SK-N-SH treated with all-trans-retinoic acid at 6 μM for 48 hours (cell line): Measurements from ENCODE around the gene CNTN4.

ENCODE experiments used
- ATAC-seq: fragments of 200-7000 bp; cut with Tn5 transposase; 3 replicates; pipeline ENCODE4 v1.9.1; 2020; ENCODE audit warnings: mild to moderate bottlenecking, moderate library complexity
- ARNTL ChIP-seq: fragments of 450-650 bp; formaldehyde crosslinking; IDR thresholded peaks from 2 replicates; pipeline ENCODE4 v1.5.0; 2020; ENCODE audit warnings: low read depth, mild to moderate bottlenecking, moderate library complexity, borderline replicate concordance
- BACH2 ChIP-seq: fragments of 250-450 bp; sonication (Bioruptor Pico); IDR thresholded peaks from 2 replicates; pipeline ENCODE4 v1.9.0; 2021; ENCODE audit warnings: mild to moderate bottlenecking, borderline replicate concordance
- CREB5 ChIP-seq: fragments of 250-450 bp; sonication (Bioruptor Pico); IDR thresholded peaks from 2 replicates; pipeline ENCODE4 v1.5.1; 2020; ENCODE audit warnings: low read depth, mild to moderate bottlenecking, moderate library complexity
- CSDC2 ChIP-seq: fragments of 250-450 bp; sonication (Bioruptor Pico); IDR thresholded peaks from 2 replicates; pipeline ENCODE4 v1.5.0; 2020; ENCODE audit warnings: mild to moderate bottlenecking, moderate library complexity
- ESRRG ChIP-seq: fragments of 250-450 bp; sonication (Bioruptor Pico); IDR thresholded peaks from 2 replicates; pipeline ENCODE4 v1.6.1; 2021; ENCODE audit warnings: mild to moderate bottlenecking
- GLIS3 ChIP-seq: fragments of 250-450 bp; sonication (Bioruptor Pico); IDR thresholded peaks from 2 replicates; pipeline ENCODE4 v1.5.0; 2020; ENCODE audit warnings: mild to moderate bottlenecking, moderate library complexity
- ISL1 ChIP-seq: fragments of 250-450 bp; sonication (Bioruptor Pico); IDR thresholded peaks from 2 replicates; pipeline ENCODE4 v2.1.2; 2022; ENCODE audit warnings: mild to moderate bottlenecking, moderate library complexity
- OSR1 ChIP-seq: fragments of 250-450 bp; sonication (Bioruptor Pico); IDR thresholded peaks from 2 replicates; pipeline ENCODE4 v1.8.0; 2022; ENCODE audit warnings: moderate library complexity, mild to moderate bottlenecking, inconsistent platforms
- POU6F1 ChIP-seq: fragments of 250-450 bp; sonication (Bioruptor Pico); IDR thresholded peaks from 2 replicates; pipeline ENCODE4 v1.8.0; 2021; ENCODE audit warnings: low read depth, mild to moderate bottlenecking, moderate library complexity, borderline replicate concordance
- RARB ChIP-seq: fragments of 250-450 bp; sonication (Bioruptor Pico); IDR thresholded peaks from 2 replicates; pipeline ENCODE4 v1.8.0; 2021; ENCODE audit warnings: mild to moderate bottlenecking, moderate library complexity
- SNAI2 ChIP-seq: fragments of 250-450 bp; sonication (Bioruptor Pico); IDR thresholded peaks from 2 replicates; pipeline ENCODE4 v1.5.0; 2020; ENCODE audit warnings: mild to moderate bottlenecking, moderate library complexity
- TCF4 ChIP-seq: fragments of 250-450 bp; sonication (Bioruptor Pico); IDR thresholded peaks from 2 replicates; pipeline ENCODE4 v1.8.0; 2021; ENCODE audit warnings: mild to moderate bottlenecking, moderate library complexity, borderline replicate concordance
- TOX ChIP-seq: fragments of 250-450 bp; sonication (Bioruptor Pico); IDR thresholded peaks from 2 replicates; pipeline ENCODE4 v1.8.0; 2021; ENCODE audit warnings: mild to moderate bottlenecking, moderate library complexity, borderline replicate concordance
- TSHZ2 ChIP-seq: fragments of 250-450 bp; sonication (Bioruptor Pico); IDR thresholded peaks from 2 replicates; pipeline ENCODE4 v1.5.0; 2020; ENCODE audit warnings: mild to moderate bottlenecking, moderate library complexity
- ZFP3 ChIP-seq: fragments of 250-450 bp; sonication (Bioruptor Pico); IDR thresholded peaks from 2 replicates; pipeline ENCODE4 v1.5.0; 2020; ENCODE audit warnings: mild to moderate bottlenecking, moderate library complexity
- ZFP30 ChIP-seq: fragments of 450-650 bp; formaldehyde crosslinking; IDR thresholded peaks from 2 replicates; pipeline ENCODE4 v1.5.0; 2022; ENCODE audit warnings: mild to moderate bottlenecking, moderate library complexity
- ZNF565 ChIP-seq: fragments of 450-650 bp; formaldehyde crosslinking; conservative IDR thresholded peaks from 2 replicates; pipeline ENCODE4 v1.5.0; 2020; ENCODE audit warnings: low read depth, mild to moderate bottlenecking, moderate library complexity
- ZNF8 ChIP-seq: fragments of 450-650 bp; formaldehyde crosslinking; IDR thresholded peaks from 2 replicates; pipeline ENCODE4 v1.5.0; 2020; ENCODE audit warnings: mild to moderate bottlenecking, moderate library complexity
- TF ChIP-seq, protein P1 (sequence below): fragments of 250-450 bp; sonication (Bioruptor Pico); IDR thresholded peaks from 2 replicates; pipeline ENCODE4 v1.8.0; 2020; ENCODE audit warnings: mild to moderate bottlenecking, moderate library complexity, borderline replicate concordance

Gene CNTN4

DNA sequence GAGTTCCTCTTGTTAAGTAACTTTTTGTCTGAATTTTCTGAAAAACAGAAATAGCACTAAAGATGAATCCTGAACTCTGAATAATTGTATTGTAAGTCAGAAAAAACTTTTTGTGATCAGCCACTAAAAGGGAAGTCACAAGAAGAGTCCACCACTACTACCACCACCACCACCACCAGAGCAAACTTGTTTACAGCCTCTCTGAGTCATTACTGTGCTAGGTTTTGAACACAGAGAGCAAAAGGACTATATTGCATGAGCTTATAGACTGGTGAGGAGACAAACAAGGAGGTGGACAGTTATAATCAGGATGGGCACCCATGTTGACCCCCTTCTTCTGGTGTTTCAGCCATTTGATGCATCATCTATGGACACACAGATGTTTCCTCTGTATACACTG is 869.8 kb downstream of the CNTN4 start:
- no peak for ATAC-seq
- TF ChIP-seq TCF4 (no peak), SNAI2 (CRISPR knock-in tag) (no peak), ZFP3 (CRISPR knock-in tag) (no peak), TSHZ2 (CRISPR knock-in tag) (no peak), TOX (CRISPR knock-in tag) (no peak), ESRRG (CRISPR knock-in tag) (no peak), POU6F1 (CRISPR knock-in tag) (no peak), ZNF8 (CRISPR knock-in tag) (no peak), ZNF565 (no peak), ISL1 (CRISPR knock-in tag) (no peak), CREB5 (CRISPR knock-in tag) (no peak), GLIS3 (CRISPR knock-in tag) (no peak)

- no peak for ATAC-seq
- TF ChIP-seq BACH2 (no peak), TCF4 (no peak), OSR1 (CRISPR knock-in tag) (no peak), ISL1 (CRISPR knock-in tag) (no peak), ZNF8 (CRISPR knock-in tag) (no peak), CSDC2 (CRISPR knock-in tag) (no peak), ZFP30 (CRISPR knock-in tag) (no peak), ESRRG (CRISPR knock-in tag) (no peak), TSHZ2 (CRISPR knock-in tag) (no peak), RARB (CRISPR knock-in tag) (no peak)
- TF ChIP-seq, protein P1, sequence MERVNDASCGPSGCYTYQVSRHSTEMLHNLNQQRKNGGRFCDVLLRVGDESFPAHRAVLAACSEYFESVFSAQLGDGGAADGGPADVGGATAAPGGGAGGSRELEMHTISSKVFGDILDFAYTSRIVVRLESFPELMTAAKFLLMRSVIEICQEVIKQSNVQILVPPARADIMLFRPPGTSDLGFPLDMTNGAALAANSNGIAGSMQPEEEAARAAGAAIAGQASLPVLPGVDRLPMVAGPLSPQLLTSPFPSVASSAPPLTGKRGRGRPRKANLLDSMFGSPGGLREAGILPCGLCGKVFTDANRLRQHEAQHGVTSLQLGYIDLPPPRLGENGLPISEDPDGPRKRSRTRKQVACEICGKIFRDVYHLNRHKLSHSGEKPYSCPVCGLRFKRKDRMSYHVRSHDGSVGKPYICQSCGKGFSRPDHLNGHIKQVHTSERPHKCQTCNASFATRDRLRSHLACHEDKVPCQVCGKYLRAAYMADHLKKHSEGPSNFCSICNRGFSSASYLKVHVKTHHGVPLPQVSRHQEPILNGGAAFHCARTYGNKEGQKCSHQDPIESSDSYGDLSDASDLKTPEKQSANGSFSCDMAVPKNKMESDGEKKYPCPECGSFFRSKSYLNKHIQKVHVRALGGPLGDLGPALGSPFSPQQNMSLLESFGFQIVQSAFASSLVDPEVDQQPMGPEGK (CRISPR knock-in tag): no peak
Measured at GRCh38 chr3:2976212-2976611, 877.5 kb downstream of the CNTN4 start.

DNA sequence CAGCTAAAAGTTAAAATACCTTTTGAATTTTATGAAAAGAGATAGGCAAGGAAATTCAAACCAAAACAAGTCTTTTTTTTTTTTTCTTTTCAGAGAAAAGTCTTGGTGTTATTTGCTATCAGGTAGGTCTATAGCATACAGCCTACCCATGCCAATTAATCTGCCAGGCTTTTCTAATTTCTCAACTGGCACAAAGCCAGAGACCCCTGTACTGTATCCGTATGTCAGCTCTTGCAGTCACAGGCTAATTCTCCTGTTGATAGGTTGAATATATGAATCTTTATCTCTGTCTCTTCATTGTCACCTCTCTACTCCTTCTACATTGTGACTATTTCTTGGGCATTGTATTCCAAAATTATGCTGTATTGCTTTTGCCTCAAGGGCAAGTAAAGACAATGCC is 878.1 kb downstream of the CNTN4 start:
- TF ChIP-seq ZFP30 (CRISPR knock-in tag) (no peak), ARNTL (CRISPR knock-in tag) (no peak), CSDC2 (CRISPR knock-in tag) (no peak)
- ATAC-seq: no peak
